Fibroblast of peridontal ligament (primary cell): ENCODE measurements around the gene TTYH2.
A peak's percentile ranks its signal among the peaks of the same experiment; 100 is the strongest.

ENCODE experiments used
- DNase-seq: peaks from one replicate; pipeline ENCODE4 v3.0.0-alpha.2; 2010; ENCODE audit errors: extremely low read depth

The TTYH2 gene

DNA sequence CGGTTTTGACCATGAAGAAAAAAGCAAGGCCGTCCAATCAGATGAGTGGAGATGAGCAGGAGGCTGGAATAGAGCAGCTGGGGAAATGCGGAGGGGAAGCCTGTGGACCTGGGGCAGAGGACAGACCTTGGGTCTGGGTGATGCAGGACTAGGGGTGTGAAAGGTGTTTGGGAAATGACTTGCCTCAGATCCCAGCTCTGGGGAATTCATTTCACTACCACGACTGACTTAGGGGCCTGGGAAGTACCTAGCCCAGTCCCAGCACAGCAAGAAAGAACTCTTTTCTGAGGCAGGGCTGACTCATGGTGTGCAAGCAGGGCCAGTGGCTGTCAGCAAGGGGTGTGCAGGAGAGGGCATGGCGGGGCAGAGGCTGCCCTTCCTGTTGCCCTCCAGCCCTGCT, 75.4 kb downstream of the TTYH2 start:
- DNase-seq: no peak

DNA sequence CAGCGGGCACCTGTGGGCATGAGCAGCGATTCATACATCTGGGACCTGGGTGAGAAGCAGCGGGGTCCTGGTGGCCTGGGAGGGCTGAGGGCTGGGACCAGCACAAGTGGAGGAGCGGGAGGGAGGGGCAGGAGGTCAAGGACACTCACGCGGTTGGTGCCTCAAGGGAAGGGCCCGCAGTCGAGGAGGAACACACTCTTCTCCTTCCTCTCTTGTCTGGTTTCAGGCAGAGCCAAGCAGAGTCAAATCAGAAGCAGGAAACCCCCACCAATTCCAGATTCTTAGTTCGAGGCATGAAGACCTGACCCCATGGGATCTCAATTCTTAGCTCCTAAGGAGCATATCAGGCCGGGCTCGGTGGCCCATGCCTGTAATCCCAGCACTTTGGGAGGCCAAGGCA, 76.3 kb downstream of the TTYH2 start:
- no peak for DNase-seq

- no peak for DNase-seq
Measured at GRCh38 chr17:74290340-74290739, 77.0 kb downstream of the TTYH2 start.

DNA sequence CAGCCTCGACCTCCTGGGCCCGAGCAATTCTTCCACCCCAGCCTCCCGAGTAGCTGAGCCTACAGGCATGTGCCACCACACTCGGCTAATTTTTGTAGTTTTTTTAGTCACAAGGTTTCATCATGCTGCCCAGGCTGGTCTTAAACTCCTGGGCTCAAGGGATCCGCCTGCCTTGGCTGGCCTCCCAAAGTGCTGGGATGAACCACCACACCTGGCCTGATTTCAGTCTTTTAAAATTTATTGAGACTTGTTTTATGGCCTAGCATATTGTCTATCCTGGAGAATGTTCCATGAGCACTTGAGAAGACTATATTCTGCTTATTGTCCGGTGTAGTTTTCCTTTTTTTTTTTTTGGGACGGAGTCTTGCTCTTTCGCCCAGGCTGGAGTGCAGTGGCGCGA, 79.1 kb downstream of the TTYH2 start:
- DNase-seq: no peak

GRCh38 chr17:74295625-74296547, 82.5 kb downstream of the TTYH2 start:
- no peak for DNase-seq

- DNase-seq: peak; percentile 36
Measured at GRCh38 chr17:74296548-74296936, 83.2 kb downstream of the TTYH2 start.

DNA sequence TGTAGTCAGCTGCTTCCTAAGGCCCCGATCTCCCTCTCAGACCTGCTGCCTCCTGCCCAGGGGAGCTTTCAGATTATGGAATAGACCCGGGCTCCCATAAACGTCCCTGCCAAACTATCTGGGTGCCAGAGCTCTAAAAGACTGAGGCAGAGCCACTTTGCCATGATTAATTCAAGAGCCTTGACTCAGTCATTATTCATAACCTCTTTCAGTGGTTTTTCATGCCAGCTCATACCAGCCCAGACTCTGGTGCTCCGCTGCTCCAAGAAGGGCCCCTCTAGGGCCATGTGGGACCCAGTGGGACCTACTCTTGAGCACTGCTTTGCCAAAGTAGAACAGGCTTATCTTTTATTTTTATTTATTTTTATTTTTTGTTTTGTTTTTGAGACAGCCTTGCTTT, 84.6 kb downstream of the TTYH2 start:
- DNase-seq: no peak

DNA sequence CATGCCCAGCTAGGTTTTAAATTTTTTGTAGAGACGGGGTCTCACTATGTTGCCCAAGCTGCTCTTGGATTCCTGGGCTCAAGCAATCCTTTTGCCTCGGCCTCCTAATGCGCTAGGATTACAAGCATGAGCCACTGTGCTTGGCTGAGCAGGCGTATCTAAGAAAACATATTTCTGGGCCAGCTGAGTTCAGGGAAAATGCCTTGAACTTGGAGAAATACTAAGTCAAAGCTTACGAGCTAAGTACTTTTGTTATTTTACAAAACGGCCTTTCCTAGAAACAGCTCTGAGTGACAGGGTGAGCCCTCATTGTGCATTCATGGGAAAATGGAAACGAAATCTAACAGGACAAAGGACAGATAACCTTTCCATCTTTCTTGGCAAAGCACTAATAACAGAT, 85.4 kb downstream of the TTYH2 start:
- no peak for DNase-seq

DNA sequence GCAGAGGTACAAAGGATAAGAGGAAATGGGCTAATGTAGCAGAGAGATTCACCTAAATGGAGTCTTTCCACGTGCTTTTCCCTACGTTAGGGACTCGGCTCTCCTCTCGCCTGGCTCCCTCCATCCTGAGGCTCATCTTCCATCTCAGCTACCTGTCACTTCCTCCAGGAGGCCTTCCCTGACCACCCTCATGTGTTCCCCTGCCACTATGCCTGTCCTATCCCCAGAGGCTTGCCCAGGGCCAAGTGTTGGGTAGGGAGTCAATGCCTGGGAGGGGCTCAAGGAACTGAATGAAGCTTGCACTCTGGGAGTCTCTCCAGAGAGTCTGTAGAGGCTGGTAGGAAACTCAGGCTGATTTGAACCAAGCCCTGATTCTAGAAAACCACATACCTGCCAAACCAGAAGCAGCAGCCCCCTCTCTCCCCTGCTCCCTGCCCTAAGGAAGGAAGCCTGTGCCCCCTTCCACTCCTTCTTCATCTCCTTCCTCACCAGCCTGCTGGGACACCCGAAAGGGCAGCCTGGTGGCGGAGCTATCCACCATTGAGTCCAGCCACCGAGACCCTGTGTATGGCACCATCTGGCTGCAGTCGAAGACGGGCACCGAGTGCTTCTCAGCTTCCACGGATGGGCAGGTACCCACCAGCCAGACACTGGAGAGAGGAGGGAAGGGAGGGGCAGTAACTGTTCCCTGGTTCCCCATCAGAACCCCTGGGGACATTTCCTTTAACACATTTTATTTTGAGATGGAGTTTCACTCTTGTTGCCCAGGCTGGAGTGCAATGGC, 86.0 kb downstream of the TTYH2 start:
- DNase-seq: no peak

DNA sequence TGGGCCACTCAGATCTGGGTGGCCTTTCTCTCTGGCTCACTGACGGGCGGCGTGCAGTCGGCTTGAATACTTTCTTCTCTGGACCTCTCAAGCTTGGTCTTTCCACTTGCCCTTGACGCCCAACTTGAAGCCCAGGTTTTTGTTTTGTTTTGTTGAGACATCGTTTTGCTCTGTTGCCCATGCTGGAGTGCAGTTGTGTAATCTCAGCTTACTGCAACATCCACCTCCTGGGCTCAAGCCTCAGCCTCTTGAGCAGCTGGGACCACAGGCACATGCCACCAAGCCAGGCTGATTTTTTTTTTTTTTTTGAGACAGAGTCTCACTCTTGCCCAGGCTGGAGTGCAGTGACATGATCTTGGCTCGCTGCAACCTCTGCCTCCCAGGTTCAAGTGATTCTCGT, 89.9 kb downstream of the TTYH2 start:
- no peak for DNase-seq

DNA sequence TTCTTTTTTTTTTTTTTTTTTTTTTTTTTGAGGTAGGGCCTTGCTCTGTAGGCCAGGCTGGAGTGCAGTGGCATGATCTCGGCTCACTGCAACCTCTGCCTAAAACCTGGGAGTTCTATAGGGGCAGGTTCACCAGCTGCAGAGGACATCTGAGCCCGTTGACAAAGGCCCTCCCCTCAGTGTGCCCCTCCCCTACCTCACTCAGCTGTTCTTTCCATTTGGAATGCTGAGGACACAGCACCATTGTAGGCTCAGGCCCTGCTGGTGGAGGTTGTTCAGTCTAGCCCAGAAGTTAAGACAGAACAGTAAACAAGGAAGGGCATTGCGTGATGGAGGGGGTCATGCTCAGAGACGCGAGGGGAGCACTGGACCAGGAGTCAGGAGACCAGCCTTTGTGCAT, 90.8 kb downstream of the TTYH2 start:
- DNase-seq: no peak

GRCh38 chr17:74305865-74306654, 92.7 kb downstream of the TTYH2 start:
- DNase-seq: no peak

DNA sequence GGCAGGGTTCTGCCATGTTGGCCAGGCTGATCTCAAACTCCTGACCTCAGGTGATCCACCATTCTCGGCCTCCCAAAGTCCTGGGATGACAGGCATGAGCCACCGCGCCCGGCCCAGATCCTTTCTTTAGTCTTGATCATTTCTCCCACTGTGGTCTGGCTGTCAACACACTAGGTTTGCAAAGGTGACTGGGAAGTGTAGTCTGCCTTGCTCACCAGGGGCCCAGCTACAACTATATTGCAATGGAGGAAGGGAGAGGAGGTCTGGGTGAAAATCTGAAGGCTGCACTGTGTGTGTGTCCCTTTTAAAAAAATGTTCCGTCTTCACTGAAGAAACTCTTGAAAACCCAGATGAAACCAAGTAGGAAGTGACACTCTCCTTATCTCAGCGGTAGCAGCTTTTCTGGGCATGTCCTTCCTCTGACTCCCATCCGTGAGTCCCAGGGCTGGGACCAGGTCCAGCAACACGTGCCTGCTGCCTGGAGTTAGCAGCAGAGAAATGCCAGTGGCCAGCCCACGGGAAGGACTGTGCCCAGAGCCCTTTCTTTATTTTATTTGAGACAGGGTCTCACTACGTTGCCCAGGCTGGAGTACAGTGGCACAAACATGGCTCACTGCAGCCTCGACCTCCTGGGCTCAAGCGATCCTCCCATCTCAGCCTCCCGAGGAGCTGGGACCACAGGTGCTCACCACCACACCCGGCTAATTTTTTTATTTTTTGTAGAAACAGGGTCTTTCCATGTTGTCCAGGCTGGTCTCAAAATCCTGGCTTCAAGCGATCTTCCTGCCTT, 94.8 kb downstream of the TTYH2 start:
- DNase-seq: no peak

- no peak for DNase-seq
Measured at GRCh38 chr17:74309902-74310301, 96.5 kb downstream of the TTYH2 start.
